Measurements from ENCODE around the gene OR3A2.
"Not testable (repeated sequence)": the region's sequence is repeated elsewhere in the genome, so short reads cannot be mapped to it uniquely, and the experiment has no call there.

Gene OR3A2

DNA sequence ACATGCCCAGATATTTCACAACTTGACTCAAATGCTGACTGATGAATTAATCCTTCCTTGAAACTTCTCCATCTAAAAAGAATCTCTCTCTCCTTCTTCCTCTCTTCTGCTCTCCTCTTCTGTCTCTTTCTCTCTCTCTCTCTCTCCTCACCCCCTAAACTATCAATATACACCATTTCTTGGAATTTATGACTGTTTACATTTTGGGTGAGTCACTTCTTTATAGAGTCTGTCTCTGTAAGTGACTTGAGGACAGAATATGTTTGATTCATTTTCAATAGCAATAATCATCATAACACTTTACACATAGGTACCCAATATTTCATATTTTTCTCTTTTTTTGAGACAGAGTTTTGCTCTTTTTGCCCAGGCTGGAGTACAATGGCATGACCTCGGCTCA, 103.2 kb downstream of the OR3A2 start:
- FAIRE-seq, result no peak

DNA sequence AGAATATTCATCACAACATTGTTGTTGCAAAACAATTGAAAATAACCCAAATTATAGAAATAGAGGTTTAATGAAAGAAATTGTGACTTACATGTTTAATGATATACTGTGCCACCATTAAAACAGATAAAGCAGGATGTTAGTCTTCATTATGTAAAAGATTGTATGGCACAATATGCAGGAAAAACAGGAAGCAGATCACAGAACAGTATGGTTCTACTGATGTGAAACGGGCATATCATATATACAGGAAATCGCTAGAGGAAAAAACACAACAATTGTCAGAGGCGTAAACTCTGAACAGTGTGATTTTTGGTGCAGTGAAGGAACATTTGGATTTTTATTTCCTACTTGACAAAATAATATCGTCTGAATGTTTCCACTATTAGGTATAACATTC, 110.0 kb downstream of the OR3A2 start:
- FAIRE-seq, result no peak

DNA sequence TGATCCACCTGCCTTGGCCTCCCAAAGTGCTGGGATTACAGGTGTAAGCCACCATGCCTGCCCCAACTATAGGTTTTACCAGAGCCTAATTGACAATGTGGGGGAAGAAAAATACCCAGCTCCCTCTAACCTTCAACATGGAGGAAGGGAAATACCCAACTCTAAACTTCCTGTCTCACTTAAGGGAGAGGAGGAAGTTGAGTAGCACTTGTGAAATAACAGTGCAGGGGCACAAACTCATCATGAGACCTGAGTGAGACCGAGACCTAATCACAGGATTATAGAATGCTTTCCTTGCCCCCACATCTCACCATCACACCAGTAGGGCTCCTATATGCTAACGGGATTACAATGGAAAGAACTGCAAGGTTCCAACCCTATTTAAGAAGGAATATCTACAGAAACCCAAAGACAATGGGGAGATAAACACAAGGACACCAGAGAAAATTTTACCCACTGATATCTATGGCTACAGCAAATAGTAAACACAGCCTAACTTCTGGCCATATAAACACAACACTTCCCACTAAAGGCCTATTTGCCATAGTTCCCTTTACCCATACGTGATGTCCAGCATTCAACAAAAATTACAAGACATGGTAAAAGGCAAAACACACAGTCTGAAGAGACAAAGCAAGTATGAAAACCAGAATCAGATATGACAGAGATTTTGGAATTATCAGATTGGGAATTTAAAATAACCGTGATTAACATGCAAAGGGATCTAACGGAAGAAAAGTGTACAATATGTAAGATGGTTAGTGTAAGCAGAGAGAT, 114.8 kb downstream of the OR3A2 start:
- no peak for FAIRE-seq

DNA sequence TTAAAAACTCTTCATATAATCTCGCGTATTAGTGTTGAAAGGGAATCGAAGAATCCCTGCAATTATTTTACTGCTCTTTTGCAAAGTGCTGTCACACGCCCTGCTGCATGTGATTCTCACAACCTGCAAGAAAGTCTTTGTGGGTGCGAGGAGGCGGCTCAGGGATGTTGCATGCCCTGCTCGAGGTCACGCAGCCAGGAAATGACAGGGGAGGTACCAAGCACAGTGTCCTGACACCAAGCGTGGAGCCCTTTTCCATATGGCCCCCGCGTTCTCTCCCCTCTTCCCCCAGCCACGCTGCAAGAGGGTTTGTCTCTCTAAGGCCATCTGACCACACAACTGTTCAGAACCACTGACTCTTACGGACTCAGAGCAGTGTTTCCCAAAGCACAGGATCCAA, 125.5 kb downstream of the OR3A2 start:
- no peak for FAIRE-seq

DNA sequence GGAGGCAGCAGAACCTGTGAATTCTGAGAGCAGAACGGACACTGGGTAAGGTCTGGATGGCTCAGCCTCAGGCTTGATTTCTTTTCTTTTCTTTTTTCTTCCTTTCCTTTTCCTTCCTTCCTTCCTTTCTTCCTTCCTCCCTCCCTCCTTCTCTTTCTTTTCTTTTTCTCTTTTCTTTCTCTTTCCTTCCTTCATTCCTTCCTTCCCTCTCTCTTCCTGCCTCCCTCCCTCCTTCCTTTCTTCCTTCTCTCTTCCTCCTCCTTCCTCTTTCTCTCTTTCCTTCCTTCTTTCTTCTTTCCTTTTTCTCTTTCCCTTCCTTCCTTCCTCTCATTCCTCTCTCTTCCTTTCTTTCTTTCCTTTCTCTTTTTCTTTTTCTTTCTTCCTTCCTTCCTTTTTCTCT, 125.9 kb downstream of the OR3A2 start:
- no peak for FAIRE-seq

DNA sequence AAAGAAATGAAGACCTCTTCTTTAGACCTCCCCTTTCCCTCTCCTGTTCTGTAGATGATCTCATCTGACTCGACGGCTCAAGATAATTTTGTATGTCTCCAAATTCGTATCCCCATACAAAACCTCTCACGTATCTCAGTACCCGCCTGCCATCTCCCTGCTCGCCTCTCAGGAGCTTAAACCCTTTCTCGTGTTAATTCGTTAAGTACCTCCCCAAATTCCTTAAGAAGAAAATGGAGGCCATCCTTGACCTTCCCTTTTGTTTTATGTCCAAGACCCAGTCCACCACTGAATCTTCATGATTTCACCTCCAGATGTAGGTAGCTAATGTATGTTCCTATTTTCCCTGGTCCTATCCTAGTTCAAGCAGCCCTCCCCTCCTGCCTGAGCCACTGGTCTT, 129.5 kb downstream of the OR3A2 start:
- no peak for FAIRE-seq

DNA sequence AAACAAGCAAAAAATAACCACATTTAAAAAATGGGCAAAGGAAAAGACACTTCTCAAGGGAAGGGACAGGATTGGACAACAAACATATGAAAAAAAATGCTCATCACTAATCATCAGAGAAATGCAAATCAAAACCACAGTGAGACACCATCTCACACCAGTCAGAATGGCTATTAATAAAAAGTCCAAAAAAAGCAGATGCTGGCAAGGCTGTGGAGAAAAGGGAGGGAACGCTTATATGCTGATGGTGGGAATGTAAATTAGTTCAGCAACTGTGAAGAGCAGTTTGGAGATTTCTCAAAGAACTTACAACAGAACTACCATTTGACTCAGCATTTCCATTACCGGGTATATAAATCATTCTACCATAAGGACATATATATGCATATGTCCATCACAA, 137.1 kb downstream of the OR3A2 start:
- not testable (repeated sequence) for FAIRE-seq

DNA sequence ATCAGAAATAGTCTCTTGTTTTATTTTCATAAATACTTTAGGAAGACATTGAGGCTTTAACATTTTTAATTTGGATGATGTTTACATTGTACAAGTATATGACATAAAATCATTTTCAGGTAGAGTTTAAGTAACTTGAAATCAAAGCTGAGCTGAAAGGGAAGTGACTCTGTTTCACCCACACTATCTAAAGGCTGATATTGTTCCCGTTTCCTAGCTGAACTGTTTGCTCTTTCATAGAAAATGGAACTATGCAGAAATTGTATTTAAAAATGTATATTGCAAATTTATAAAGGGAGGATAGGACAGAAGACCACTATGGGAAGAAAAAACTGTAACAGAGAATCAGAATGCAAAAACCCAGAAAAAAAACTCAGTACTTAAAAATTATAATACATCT, 141.3 kb downstream of the OR3A2 start:
- FAIRE-seq, result not testable (repeated sequence)

DNA sequence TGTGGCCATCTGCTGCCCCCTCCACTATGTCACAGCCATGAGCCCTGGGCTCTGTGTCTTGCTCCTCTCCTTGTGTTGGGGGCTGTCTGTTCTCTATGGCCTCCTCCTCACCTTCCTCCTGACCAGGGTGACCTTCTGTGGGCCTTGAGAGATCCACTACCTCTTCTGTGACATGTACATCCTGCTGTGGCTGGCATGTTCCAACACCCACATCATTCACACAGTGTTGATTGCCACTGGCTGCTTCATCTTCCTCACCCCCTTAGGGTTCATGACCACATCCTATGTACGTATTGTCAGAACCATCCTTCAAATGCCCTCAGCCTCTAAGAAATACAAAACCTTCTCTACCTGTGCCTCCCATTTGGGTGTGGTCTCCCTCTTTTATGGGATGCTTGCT, 145.1 kb downstream of the OR3A2 start:
- not testable (repeated sequence) for FAIRE-seq

DNA sequence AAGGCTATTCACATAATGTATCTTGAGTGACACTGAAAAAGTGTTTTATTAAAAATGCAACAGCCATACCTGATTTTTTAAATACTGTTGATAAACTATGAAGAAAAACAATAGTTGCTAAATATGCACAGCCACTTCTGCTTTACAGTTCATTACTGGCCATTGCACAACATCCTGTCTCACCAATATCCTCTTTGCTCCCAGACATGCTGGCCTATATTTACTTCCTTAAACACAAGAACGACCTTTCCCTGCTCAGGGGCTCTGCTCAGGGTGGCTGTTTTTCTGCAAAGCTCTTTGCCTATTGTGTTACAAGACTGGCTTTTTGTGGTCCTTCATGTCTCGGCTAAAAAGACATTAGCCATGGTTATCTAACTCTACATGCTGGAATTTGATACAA, 147.4 kb downstream of the OR3A2 start:
- not testable (repeated sequence) for FAIRE-seq

DNA sequence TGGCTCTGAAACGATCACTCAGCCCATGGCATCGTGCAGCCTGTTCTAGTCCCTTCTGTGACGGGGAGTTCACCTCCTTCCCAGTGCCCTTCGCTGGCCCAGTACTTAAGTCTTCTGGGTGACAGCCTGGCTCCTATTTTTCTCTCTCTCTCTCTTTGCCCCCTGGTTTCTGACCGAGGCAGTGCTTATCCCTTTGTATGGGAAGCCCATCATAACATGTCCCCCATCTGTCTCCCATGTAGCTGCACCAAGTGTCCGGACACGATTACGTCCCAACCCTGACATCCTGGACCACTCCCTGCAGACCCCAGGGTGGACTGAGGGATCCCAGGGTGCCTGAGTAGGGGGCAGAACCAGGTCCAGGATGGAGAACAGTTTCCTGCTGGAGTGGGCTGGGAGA, 153.8 kb downstream of the OR3A2 start:
- not testable (repeated sequence) for FAIRE-seq
